H9 (cell line): Measurements from ENCODE around the gene ZNF638. TPM values are rescaled to one million over a fixed set of nuclear protein-coding genes. Genes with fewer than 3 reads are reported as not detected.

Source experiments
- DNase-seq: peaks from one replicate; pipeline ENCODE4 v3.0.0-alpha.2; 2017
- H2AFZ ChIP-seq: one replicate; pipeline ENCODE4 v1.6.1; 2013; ENCODE audit warnings: mild to moderate bottlenecking, low read length, control low read depth, moderate library complexity
- H2AK5ac ChIP-seq: 2 replicates; pipeline ENCODE4 v1.6.1; 2013; ENCODE audit warnings: low read length, control low read depth, mixed read lengths; ENCODE audit not compliant: insufficient read length
- H2BK120ac ChIP-seq: one replicate; pipeline ENCODE4 v1.6.1; 2013; ENCODE audit warnings: low read depth, mild to moderate bottlenecking, low read length, control low read depth, inconsistent platforms; ENCODE audit not compliant: poor library complexity, severe bottlenecking
- H2BK12ac ChIP-seq: 2 replicates; pipeline ENCODE4 v1.6.1; 2013; ENCODE audit warnings: low read length, control low read depth, mixed read lengths, low read depth; ENCODE audit not compliant: insufficient read length
- H2BK15ac ChIP-seq: 2 replicates; pipeline ENCODE4 v1.6.1; 2013; ENCODE audit warnings: low read depth, low read length, control low read depth
- H2BK20ac ChIP-seq: one replicate; pipeline ENCODE4 v1.6.1; 2013; ENCODE audit warnings: low read depth, mild to moderate bottlenecking, low read length, control low read depth, inconsistent platforms; ENCODE audit not compliant: poor library complexity, severe bottlenecking
- H2BK5ac ChIP-seq: 2 replicates; pipeline ENCODE4 v1.6.1; 2013; ENCODE audit warnings: low read length, control low read depth, mixed read lengths; ENCODE audit not compliant: insufficient read length
- H3K14ac ChIP-seq: 2 replicates; pipeline ENCODE4 v1.6.1; 2013; ENCODE audit warnings: low read length, control low read depth; ENCODE audit not compliant: insufficient read depth
- H3K18ac ChIP-seq: 2 replicates; pipeline ENCODE4 v1.6.1; 2013; ENCODE audit warnings: low read depth, mild to moderate bottlenecking, mixed read lengths, low read length, control low read depth; ENCODE audit not compliant: insufficient read length
- H3K23ac ChIP-seq: 2 replicates; pipeline ENCODE4 v1.6.1; 2013; ENCODE audit warnings: low read length, control low read depth, mixed read lengths, low read depth; ENCODE audit not compliant: insufficient read length
- H3K23me2 ChIP-seq: 2 replicates; pipeline ENCODE4 v1.6.1; 2013; ENCODE audit warnings: low read depth, mild to moderate bottlenecking, mixed read lengths, low read length, control low read depth; ENCODE audit not compliant: insufficient read length, poor library complexity, severe bottlenecking
- H3K27ac ChIP-seq: 2 replicates; pipeline ENCODE4 v1.5.1; 2013; ENCODE audit warnings: low read length, control low read depth, mixed read lengths, low read depth; ENCODE audit not compliant: insufficient read length
- H3K27me3 ChIP-seq: 2 replicates; pipeline ENCODE4 v1.6.1; 2013; ENCODE audit warnings: low read length, control low read depth, inconsistent platforms; ENCODE audit not compliant: insufficient read depth
- H3K4ac ChIP-seq: 2 replicates; pipeline ENCODE4 v1.6.1; 2013; ENCODE audit warnings: low read depth, mild to moderate bottlenecking, control low read depth, inconsistent platforms, low read length, moderate library complexity
- H3K4me1 ChIP-seq: 2 replicates; pipeline ENCODE4 v1.6.1; 2013; ENCODE audit warnings: low read length, control low read depth, inconsistent platforms; ENCODE audit not compliant: insufficient read depth
- H3K4me2 ChIP-seq: 2 replicates; pipeline ENCODE4 v1.6.1; 2013; ENCODE audit warnings: low read length, control low read depth, mixed read lengths; ENCODE audit not compliant: insufficient read length, insufficient read depth
- H3K56ac ChIP-seq: 2 replicates; pipeline ENCODE4 v1.6.1; 2013; ENCODE audit warnings: low read depth, mild to moderate bottlenecking, mixed read lengths, low read length, control low read depth; ENCODE audit not compliant: insufficient read length
- H3K79me1 ChIP-seq: 2 replicates; pipeline ENCODE4 v1.6.1; 2013; ENCODE audit warnings: low read depth, mild to moderate bottlenecking, moderate library complexity, low read length, control low read depth, inconsistent platforms; ENCODE audit not compliant: insufficient read depth, poor library complexity, severe bottlenecking
- H3K79me2 ChIP-seq: 2 replicates; pipeline ENCODE4 v1.6.1; 2013; ENCODE audit warnings: low read length, control low read depth, inconsistent platforms; ENCODE audit not compliant: insufficient read depth
- H3K9ac ChIP-seq: 2 replicates; pipeline ENCODE4 v1.6.1; 2013; ENCODE audit warnings: low read length, control low read depth, mixed read lengths; ENCODE audit not compliant: insufficient read length; ENCODE audit errors: extremely low read depth
- H3K9me3 ChIP-seq: one replicate; pipeline ENCODE4 v1.6.1; 2013; ENCODE audit warnings: low read depth, low read length, inconsistent platforms; ENCODE audit not compliant: control insufficient read depth
- H3T11ph ChIP-seq: one replicate; pipeline ENCODE4 v1.6.1; 2013; ENCODE audit warnings: mild to moderate bottlenecking, low read length, control low read depth, inconsistent platforms
- H4K20me1 ChIP-seq: one replicate; pipeline ENCODE4 v1.6.1; 2013; ENCODE audit not compliant: control insufficient read depth, insufficient read length, insufficient read depth
- H4K5ac ChIP-seq: 2 replicates; pipeline ENCODE4 v1.6.1; 2013; ENCODE audit warnings: low read depth, mild to moderate bottlenecking, mixed read lengths, low read length, control low read depth; ENCODE audit not compliant: insufficient read length
- H4K8ac ChIP-seq: replicated peaks from 2 replicates; pipeline ENCODE4 v1.6.1; 2013; ENCODE audit warnings: low read length, control low read depth, mixed read lengths, low read depth; ENCODE audit not compliant: insufficient read length
- H4K91ac ChIP-seq: 2 replicates; pipeline ENCODE4 v1.6.1; 2013; ENCODE audit warnings: low read depth, mild to moderate bottlenecking, moderate library complexity, mixed read lengths, low read length, control low read depth; ENCODE audit not compliant: insufficient read length
- H3K27ac Mint-ChIP-seq, 3 experiments: 2 replicates in 2 of 3; 3 replicates in 1 of 3; pipeline ENCODE4 v1.8.0; 2020 to 2021; ENCODE audit warnings: mixed read lengths in 3 of 3, mild to moderate bottlenecking in 1 of 3, moderate library complexity in 1 of 3
- H3K27me3 Mint-ChIP-seq: 2 replicates; pipeline ENCODE4 v1.8.0; 2021; ENCODE audit warnings: low read depth, mild to moderate bottlenecking, moderate library complexity, mixed read lengths
- H3K36me3 Mint-ChIP-seq, 3 experiments: 2 replicates in 2 of 3; 3 replicates in 1 of 3; pipeline ENCODE4 v1.8.0; 2020 to 2021; ENCODE audit warnings: low read depth in 3 of 3, mixed read lengths in 3 of 3; ENCODE audit not compliant: insufficient read depth in 1 of 3
- H3K4me1 Mint-ChIP-seq, 2 experiments: 2 replicates each; pipeline ENCODE4 v1.8.0; 2020; ENCODE audit warnings: mixed read lengths in 2 of 2
- H3K4me3 Mint-ChIP-seq, 2 experiments: 2 replicates in 1 of 2; 3 replicates in 1 of 2; pipeline ENCODE4 v1.8.0; 2020 to 2021; ENCODE audit warnings: mild to moderate bottlenecking in 2 of 2, mixed read lengths in 2 of 2, moderate library complexity in 1 of 2
- H3K9me3 Mint-ChIP-seq, 2 experiments: 2 replicates in 1 of 2; 3 replicates in 1 of 2; pipeline ENCODE4 v1.8.0; 2020; ENCODE audit warnings: mild to moderate bottlenecking in 2 of 2, mixed read lengths in 2 of 2, moderate library complexity in 1 of 2
- WGBS: extraction: QIAGEN DNeasy Blood & Tissue Kit; methylation state at CpG from one replicate; pipeline ENCODE4 v1.1.7; 2013; ENCODE audit warnings: missing lambda C conversion rate, low lambda C conversion rate, mixed read lengths; ENCODE audit not compliant: insufficient read length; ENCODE audit errors: extremely low coverage; 5-methylcytosine and 5-hydroxymethylcytosine counted together
- total RNA-seq: library from RNA; stranded (reverse); gene quantifications from 2 replicates; pipeline ENCODE4 v1.2.1, GENCODE V29; 2021
- TF ChIP-seq, protein P1 (sequence below): fragments of 200-600 bp; sonication (generic); conservative IDR thresholded peaks from 3 replicates; pipeline ENCODE4 v1.8.0; 2021; ENCODE audit warnings: antibody characterized with exemption, mild to moderate bottlenecking

The ZNF638 gene
- total RNA-seq, 1 experiment from 2014 or later = 146 TPM

DNA sequence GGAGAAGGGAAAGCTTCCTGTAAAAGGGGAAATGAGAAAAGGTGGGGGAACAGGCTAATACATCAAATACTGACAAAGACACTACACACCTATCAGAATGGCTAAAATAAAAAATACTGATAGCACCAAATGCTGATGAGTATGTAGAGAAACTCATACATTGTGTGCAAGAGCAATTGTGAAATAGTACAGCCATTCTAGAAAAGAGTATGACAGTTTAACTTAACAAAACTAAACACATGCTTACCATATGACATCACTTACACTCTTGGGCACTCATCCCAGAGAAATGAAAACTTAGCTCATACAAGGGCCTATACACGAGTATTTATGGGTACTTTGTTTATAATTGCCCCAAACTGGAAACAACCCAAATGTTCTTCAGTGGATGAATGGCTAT is 53.4 kb downstream of the ZNF638 start:
- no CpG with 5 or more reads among the region's 1 CpG for WGBS
- TF ChIP-seq, protein P1, sequence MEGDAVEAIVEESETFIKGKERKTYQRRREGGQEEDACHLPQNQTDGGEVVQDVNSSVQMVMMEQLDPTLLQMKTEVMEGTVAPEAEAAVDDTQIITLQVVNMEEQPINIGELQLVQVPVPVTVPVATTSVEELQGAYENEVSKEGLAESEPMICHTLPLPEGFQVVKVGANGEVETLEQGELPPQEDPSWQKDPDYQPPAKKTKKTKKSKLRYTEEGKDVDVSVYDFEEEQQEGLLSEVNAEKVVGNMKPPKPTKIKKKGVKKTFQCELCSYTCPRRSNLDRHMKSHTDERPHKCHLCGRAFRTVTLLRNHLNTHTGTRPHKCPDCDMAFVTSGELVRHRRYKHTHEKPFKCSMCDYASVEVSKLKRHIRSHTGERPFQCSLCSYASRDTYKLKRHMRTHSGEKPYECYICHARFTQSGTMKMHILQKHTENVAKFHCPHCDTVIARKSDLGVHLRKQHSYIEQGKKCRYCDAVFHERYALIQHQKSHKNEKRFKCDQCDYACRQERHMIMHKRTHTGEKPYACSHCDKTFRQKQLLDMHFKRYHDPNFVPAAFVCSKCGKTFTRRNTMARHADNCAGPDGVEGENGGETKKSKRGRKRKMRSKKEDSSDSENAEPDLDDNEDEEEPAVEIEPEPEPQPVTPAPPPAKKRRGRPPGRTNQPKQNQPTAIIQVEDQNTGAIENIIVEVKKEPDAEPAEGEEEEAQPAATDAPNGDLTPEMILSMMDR = no peak
- H3K36me3 Mint-ChIP-seq = peaks cover 48 to 81% (median 80%) of the 10 kb centered on the region in 3 experiments

More for the DNA sequence above, 53.4 kb downstream of the ZNF638 start:
- Histone ChIP-seq H4K91ac (no peak overlapping the region), H2BK5ac (no peak overlapping the region), H3T11ph (no peak overlapping the region), H3K23me2 (no peaks in the 10 kb centered on the region), H3K79me1 (no peaks in the 10 kb centered on the region), H3K9ac (no peak overlapping the region), H3K27ac (no peak overlapping the region), H3K4me1 (no peaks in the 10 kb centered on the region), H4K5ac (no peak overlapping the region), H3K27me3 (no peaks in the 10 kb centered on the region), H2AK5ac (no peak overlapping the region), H3K56ac (no peak overlapping the region), H4K20me1 (no peaks in the 10 kb centered on the region), H4K8ac (no peak overlapping the region), H3K9me3 (no peaks in the 10 kb centered on the region), H2AFZ (no peak overlapping the region), H3K79me2 (no peaks in the 10 kb centered on the region), H3K4ac (no peak overlapping the region), H2BK12ac (no peak overlapping the region), H2BK15ac (no peak overlapping the region), H2BK120ac (no peak overlapping the region), H3K4me2 (no peak overlapping the region), H3K23ac (no peak overlapping the region), H3K18ac (no peak overlapping the region), H3K14ac (no peak overlapping the region), H2BK20ac (no peak overlapping the region)
- no peak for DNase-seq
- Mint-ChIP-seq H3K4me3 (no peak overlapping the region), H3K9me3 (peaks cover 0 to 8% of the 10 kb centered on the region in 2 experiments; a peak in 2 of 5 replicates), H3K4me1 (no peaks in the 10 kb centered on the region), H3K27ac (no peak overlapping the region), H3K27me3 (no peaks in the 10 kb centered on the region)
